A549 (cell line): ENCODE data around the gene DRAM2. TPM values are rescaled to one million over a fixed set of nuclear protein-coding genes. Genes with fewer than 3 reads are reported as not detected.

Source experiments
- ATAC-seq, 2 experiments: fragments of 200-7000 bp in 1 of 2; fragments of >200 bp in 1 of 2; cut with Nextera tagmentation in 1 of 2; cut with Tn5 transposase in 1 of 2; 3 replicates each; pipeline versions ENCODE4 v1.8.0 to v1.9.1; 2018 to 2020; ENCODE audit warnings: mild to moderate bottlenecking in 1 of 2, moderate library complexity in 1 of 2
- CTCF ChIA-PET: fragments of 300-600 bp; sonication (Branson Sonifier 250); formaldehyde crosslinking; extraction: SDS; loops from one replicate; lab custom pipeline; 2021; ENCODE audit warnings: antibody characterized with exemption, inconsistent platforms; lab: Yijun Ruan, JAX
- POLR2A ChIA-PET: fragments of 350-600 bp; formaldehyde crosslinking; extraction: SDS; loops from one replicate; lab custom pipeline; 2021; ENCODE audit warnings: antibody characterized with exemption, inconsistent platforms; lab: Yijun Ruan, JAX
- DNase-seq, 2 experiments: peaks; one replicate each; pipeline versions ENCODE4 v3.0.0 to v3.0.0-alpha.2; 2011 to 2016; ENCODE audit warnings: low read depth in 1 of 2, low spot score in 1 of 2
- FAIRE-seq: peaks from 2 replicates; lab custom pipeline; 2011; peaks lifted over from hg19 to GRCh38; lab: Jason Lieb, UNC
- H3K27ac ChIP-seq, 2 experiments: fragments of >200 bp; sonication (Bioruptor Twin); formaldehyde crosslinking; 3 replicates each; pipeline ENCODE4 v1.5.1; 2016 to 2017
- H3K4me1 ChIP-seq: fragments of >200 bp; sonication (Bioruptor Twin); formaldehyde crosslinking; 3 replicates; pipeline ENCODE4 v1.6.1; 2016
- H3K4me2 ChIP-seq: fragments of >200 bp; sonication (Bioruptor Twin); formaldehyde crosslinking; 3 replicates; pipeline ENCODE4 v1.6.1; 2016
- H3K4me3 ChIP-seq: fragments of >200 bp; sonication (Bioruptor Twin); formaldehyde crosslinking; 3 replicates; pipeline ENCODE4 v1.5.1; 2016
- H3K9me3 ChIP-seq: fragments of >200 bp; sonication (Bioruptor Twin); formaldehyde crosslinking; 3 replicates; pipeline ENCODE4 v1.6.1; 2016
- BCL3 ChIP-seq: fragments of >200 bp; sonication (Bioruptor Twin); formaldehyde crosslinking; IDR thresholded peaks from 3 replicates; pipeline ENCODE4 v1.6.1; 2016
- BHLHE40 ChIP-seq: IDR thresholded peaks from 2 replicates; pipeline ENCODE4 v1.6.1; 2012; ENCODE audit warnings: low read depth, low read length, inconsistent platforms
- CEBPB ChIP-seq, 2 experiments: fragments of >200 bp in 1 of 2; sonication (Bioruptor Twin) in 1 of 2; formaldehyde crosslinking in 1 of 2; IDR thresholded peaks; 2 replicates each; pipeline ENCODE4 v1.6.1; 2012 to 2016
- CHD4 ChIP-seq: fragments of 200-600 bp; sonication (generic); IDR thresholded peaks from 2 replicates; pipeline ENCODE4 v1.6.1; 2016; ENCODE audit warnings: antibody characterized with exemption, mild to moderate bottlenecking, borderline replicate concordance
- ELK1 ChIP-seq: fragments of 150-350 bp; IDR thresholded peaks from 2 replicates; pipeline ENCODE4 v1.6.1; 2014; ENCODE audit warnings: low read depth, mild to moderate bottlenecking, low read length
- EP300 ChIP-seq, 2 experiments: fragments of >200 bp; sonication (Bioruptor Twin); formaldehyde crosslinking; IDR thresholded peaks; 2 replicates in 1 of 2; 3 replicates in 1 of 2; pipeline ENCODE4 v1.6.1; 2016 to 2017
- FOSB ChIP-seq: fragments of 250-450 bp; sonication (Bioruptor Pico); IDR thresholded peaks from 2 replicates; pipeline ENCODE4 v1.5.0; 2020; ENCODE audit warnings: mild to moderate bottlenecking, moderate library complexity
- FOXS1 ChIP-seq: fragments of 250-450 bp; sonication (Bioruptor Pico); IDR thresholded peaks from 2 replicates; pipeline ENCODE4 v1.5.0; 2020; ENCODE audit warnings: mild to moderate bottlenecking, moderate library complexity
- GATA3 ChIP-seq: IDR thresholded peaks from 2 replicates; pipeline ENCODE4 v1.6.1; 2012; ENCODE audit warnings: borderline replicate concordance
- HEYL ChIP-seq: fragments of 250-450 bp; sonication (Bioruptor Pico); IDR thresholded peaks from 2 replicates; pipeline ENCODE4 v1.8.0; 2021; ENCODE audit warnings: mild to moderate bottlenecking, moderate library complexity
- HMGXB4 ChIP-seq: fragments of 250-450 bp; sonication (Bioruptor Pico); IDR thresholded peaks from 2 replicates; pipeline ENCODE4 v1.5.0; 2021; ENCODE audit warnings: mild to moderate bottlenecking, moderate library complexity, borderline replicate concordance
- HOXB13 ChIP-seq: fragments of 250-450 bp; sonication (Bioruptor Pico); IDR thresholded peaks from 2 replicates; pipeline ENCODE4 v1.5.0; 2020; ENCODE audit warnings: low read depth, mild to moderate bottlenecking, moderate library complexity
- JUNB ChIP-seq: fragments of >200 bp; sonication (Bioruptor Twin); formaldehyde crosslinking; IDR thresholded peaks from 2 replicates; pipeline ENCODE4 v1.6.1; 2016
- MAFK ChIP-seq: fragments of 450-650 bp; IDR thresholded peaks from 2 replicates; pipeline ENCODE4 v1.6.1; 2014; ENCODE audit not compliant: partially characterized antibody
- MAX ChIP-seq: IDR thresholded peaks from 2 replicates; pipeline ENCODE4 v1.6.1; 2012
- MAZ ChIP-seq: fragments of 150-350 bp; IDR thresholded peaks from 2 replicates; pipeline ENCODE4 v1.6.1; 2014; ENCODE audit warnings: antibody characterized with exemption, low read depth, low read length, borderline replicate concordance
- MYC ChIP-seq: IDR thresholded peaks from 2 replicates; pipeline ENCODE4 v1.6.1; 2012; ENCODE audit warnings: mild to moderate bottlenecking, inconsistent platforms, low read length, improper control_type of control experiment, borderline replicate concordance
- POLR2A ChIP-seq: IDR thresholded peaks from 2 replicates; pipeline ENCODE4 v1.6.1; 2012; ENCODE audit warnings: mild to moderate bottlenecking, low read length
- RNF2 ChIP-seq: fragments of 200-600 bp; sonication (generic); IDR thresholded peaks from 2 replicates; pipeline ENCODE4 v1.6.1; 2016; ENCODE audit warnings: low read depth, mild to moderate bottlenecking, antibody characterized with exemption, moderate library complexity, borderline replicate concordance
- SMC3 ChIP-seq: fragments of >200 bp; sonication (Bioruptor Twin); formaldehyde crosslinking; IDR thresholded peaks from 3 replicates; pipeline ENCODE4 v1.6.1; 2018; ENCODE audit warnings: inconsistent platforms
- SREBF2 ChIP-seq: fragments of 450-650 bp; IDR thresholded peaks from 2 replicates; pipeline ENCODE4 v1.6.1; 2014; ENCODE audit warnings: mild to moderate bottlenecking, moderate library complexity
- USF2 ChIP-seq: fragments of 450-650 bp; IDR thresholded peaks from 2 replicates; pipeline ENCODE4 v1.6.1; 2014; ENCODE audit warnings: antibody characterized with exemption
- ZC3H11A ChIP-seq: fragments of 450-650 bp; IDR thresholded peaks from 2 replicates; pipeline ENCODE4 v1.6.1; 2014; ENCODE audit warnings: antibody characterized with exemption, mild to moderate bottlenecking
- WGBS: methylation state at CpG from one replicate; pipeline ENCODE4 v1.1.6; 2017; ENCODE audit errors: missing lambda C conversion rate; 5-methylcytosine and 5-hydroxymethylcytosine counted together
- polyA plus RNA-seq, 4 experiments: library from polyadenylated mRNA; depleted of rRNA in 3 of 4; stranded (reverse); fragments of >200 nt; fragmentation: RNase III in 1 of 4; extraction: RNeasy Plus Mini Kit Qiagen cat#74134 plus additional on column Dnase treatment in 1 of 4; gene quantifications; 2 replicates in 3 of 4; 3 replicates in 1 of 4; pipeline ENCODE4 v1.2.3, GENCODE V29; 2011 to 2017
- TF ChIP-seq, protein P1 (sequence below): IDR thresholded peaks from 2 replicates; pipeline ENCODE4 v1.6.1; 2012; ENCODE audit warnings: low read depth, borderline replicate concordance
- TF ChIP-seq, protein P2 (sequence below): IDR thresholded peaks from 2 replicates; pipeline ENCODE4 v1.6.1; 2012

The DRAM2 gene
- polyA plus RNA-seq, 2 of the 4 experiments (the other 2 are of a cell fraction), result 17.9 to 69.5 TPM

DNA sequence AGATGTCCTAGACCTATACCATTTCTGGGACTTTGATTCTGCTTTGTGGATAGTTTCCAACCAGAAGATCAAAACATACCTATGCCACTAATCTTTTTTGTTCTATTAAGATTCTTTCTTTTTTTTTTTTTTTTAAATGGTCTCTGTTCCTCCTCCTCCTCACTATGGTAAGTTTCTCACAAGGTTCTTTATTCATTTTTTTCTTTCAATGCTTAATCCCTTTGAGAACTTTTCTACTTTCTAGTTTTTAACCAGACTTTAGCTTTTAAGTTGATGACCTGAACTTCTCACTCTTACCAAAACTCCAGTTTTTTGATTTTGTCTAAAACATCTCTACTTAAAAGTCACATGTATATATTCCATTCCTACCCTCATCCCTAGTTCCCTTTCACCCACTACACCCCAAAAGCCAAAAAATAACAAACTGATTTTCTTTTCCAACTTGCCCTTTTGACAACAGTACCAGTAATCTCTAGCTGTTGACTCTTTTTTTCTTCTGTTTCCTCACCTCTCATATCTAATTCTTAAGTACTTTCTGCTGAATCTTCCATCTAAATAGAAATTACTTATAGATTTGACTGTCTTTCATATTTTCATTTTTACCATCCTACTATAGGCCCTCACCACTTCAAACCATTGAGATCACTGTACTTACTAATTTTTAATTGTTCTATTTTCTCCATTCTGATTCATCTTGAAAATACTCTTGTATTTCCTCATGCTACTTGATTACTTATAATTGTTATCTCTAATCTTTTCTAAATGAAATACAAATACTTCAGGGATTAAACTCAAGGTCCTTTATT, 6.3 kb upstream of the DRAM2 start:
- FAIRE-seq, result no peak
- POLR2A ChIA-PET, result no interaction called here
- TF ChIP-seq, protein P1, sequence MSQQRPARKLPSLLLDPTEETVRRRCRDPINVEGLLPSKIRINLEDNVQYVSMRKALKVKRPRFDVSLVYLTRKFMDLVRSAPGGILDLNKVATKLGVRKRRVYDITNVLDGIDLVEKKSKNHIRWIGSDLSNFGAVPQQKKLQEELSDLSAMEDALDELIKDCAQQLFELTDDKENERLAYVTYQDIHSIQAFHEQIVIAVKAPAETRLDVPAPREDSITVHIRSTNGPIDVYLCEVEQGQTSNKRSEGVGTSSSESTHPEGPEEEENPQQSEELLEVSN, result no peak
- TF ChIP-seq CHD4 (no peak), SMC3 (no peak), FOSB (CRISPR knock-in tag) (no peak), USF2 (no peak), HMGXB4 (no peak), HEYL (no peak), ELK1 (no peak), MAFK (no peak), EP300 (IDR thresholded peaks at IDR 0.05) (no peak), POLR2A (no peak), MAX (no peak), HOXB13 (no peak), SREBF2 (no peak), JUNB (no peak), MAZ (no peak), BHLHE40 (no peak), BCL3 (no peak)
- TF ChIP-seq, protein P2, sequence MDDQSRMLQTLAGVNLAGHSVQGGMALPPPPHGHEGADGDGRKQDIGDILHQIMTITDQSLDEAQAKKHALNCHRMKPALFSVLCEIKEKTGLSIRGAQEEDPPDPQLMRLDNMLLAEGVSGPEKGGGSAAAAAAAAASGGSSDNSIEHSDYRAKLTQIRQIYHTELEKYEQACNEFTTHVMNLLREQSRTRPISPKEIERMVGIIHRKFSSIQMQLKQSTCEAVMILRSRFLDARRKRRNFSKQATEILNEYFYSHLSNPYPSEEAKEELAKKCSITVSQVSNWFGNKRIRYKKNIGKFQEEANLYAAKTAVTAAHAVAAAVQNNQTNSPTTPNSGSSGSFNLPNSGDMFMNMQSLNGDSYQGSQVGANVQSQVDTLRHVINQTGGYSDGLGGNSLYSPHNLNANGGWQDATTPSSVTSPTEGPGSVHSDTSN, result no peak
- H3K4me2 ChIP-seq, result no peak overlapping the region
- no peaks in the 10 kb centered on the region for H3K9me3 ChIP-seq
- ATAC-seq, result no peak
- CTCF ChIA-PET, result interaction anchor here (0.7 kb wide), 1 partner anchor 69 kb away, joined by 3 read pairs; no protein-coding TSS in a partner anchor
- no peak overlapping the region for H3K27ac ChIP-seq
- peaks cover 9% of the 10 kb centered on the region; the same call in 2 of the 3 replicates for H3K4me1 ChIP-seq
- H3K4me3 ChIP-seq, result no peak overlapping the region
- DNase-seq, result no peak

- POLR2A ChIA-PET, result no interaction called here
Observed at GRCh38 chr1:111145542-111145941, 5.6 kb upstream of the DRAM2 start.

More at GRCh38 chr1:111145542-111145941, 5.6 kb upstream of the DRAM2 start:
- WGBS, result no CpG with 5 or more reads among the region's 2 CpGs
- Histone ChIP-seq H3K4me2 (no peak overlapping the region), H3K9me3 (no peaks in the 10 kb centered on the region), H3K27ac (no peak overlapping the region), H3K4me1 (peaks cover 9% of the 10 kb centered on the region; the same call in 2 of the 3 replicates), H3K4me3 (no peak overlapping the region)
- DNase-seq (no peak), FAIRE-seq (no peak), ATAC-seq (no peak)
- CTCF ChIA-PET, result no interaction called here
- TF ChIP-seq CEBPB (IDR thresholded peaks at IDR 0.05) (no peak), FOSB (CRISPR knock-in tag) (no peak), ZC3H11A (no peak), SREBF2 (no peak), RNF2 (no peak), ELK1 (no peak), GATA3 (no peak), POLR2A (no peak), MYC (no peak), BHLHE40 (no peak), FOXS1 (CRISPR knock-in tag) (no peak)
